CD4-positive, alpha-beta T cell treated with Interleukin-6 for 4 hours (primary cell): ENCODE measurements around the gene OR51E1.

Experiments used
- DNase-seq: peaks from one replicate; pipeline ENCODE4 v3.0.0-alpha.2; 2020; ENCODE audit warnings: mixed read lengths

The OR51E1 gene

GRCh38 chr11:4654635-4655369, 11.0 kb downstream of the OR51E1 start:
- no peak for DNase-seq

- DNase-seq: no peak
Measured at GRCh38 chr11:4658629-4659445, 15.1 kb downstream of the OR51E1 start.

DNA sequence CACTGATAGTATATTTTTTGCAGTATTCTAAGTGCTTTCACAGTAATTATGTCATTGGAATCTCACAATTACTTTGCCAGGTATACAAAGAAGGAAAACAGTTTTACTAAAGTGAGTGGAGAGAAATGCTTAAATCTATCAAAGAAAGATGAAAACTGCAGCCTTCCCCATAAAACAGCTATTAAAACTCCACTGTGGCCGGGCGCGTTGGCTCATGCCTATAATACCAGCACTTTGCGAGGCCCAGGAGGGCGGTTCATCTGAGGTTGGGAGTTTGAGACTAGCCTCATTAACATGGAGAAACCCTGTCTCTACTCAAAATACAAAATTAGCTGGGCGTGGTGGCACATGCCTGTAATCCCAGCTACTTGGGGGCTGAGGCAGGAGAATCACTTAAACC, 19.1 kb downstream of the OR51E1 start:
- no peak for DNase-seq

DNA sequence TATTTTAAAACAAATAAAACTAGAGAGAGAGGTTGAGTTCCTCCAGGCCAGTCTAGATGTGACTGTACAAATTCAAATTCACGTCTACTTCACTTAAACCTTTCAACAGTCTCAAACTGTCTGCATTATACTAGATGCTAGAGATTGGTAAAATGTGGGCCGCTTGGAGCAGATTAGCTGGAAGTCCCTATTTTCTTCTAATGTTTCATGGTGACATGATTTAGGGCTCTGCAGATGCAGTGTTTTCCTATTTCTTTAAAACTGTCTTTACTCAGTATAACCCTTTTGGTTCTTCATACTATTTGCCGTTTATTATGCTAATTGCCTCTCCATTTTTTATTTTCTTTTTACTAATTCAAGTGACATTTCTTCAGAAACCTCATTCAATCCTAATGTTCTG, 20.4 kb downstream of the OR51E1 start:
- DNase-seq: no peak

DNA sequence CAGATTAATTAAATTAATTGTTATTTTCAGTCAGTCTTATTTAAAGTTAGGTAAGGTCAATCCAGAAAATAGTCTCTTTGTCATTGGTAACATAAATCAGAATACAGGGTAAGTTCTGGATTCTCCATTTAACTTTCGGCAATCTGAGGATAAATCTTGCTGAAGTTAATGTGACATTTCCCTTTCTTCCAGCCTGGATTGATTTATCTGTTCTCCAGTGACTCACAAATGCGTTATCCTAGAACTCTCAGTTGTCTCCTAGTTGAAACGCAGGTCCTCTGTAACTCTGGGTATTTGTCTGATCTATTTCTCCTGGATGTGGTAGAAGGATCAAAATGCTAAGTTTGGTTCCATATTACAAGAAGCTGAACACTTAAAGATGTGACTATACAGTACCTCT, 21.0 kb downstream of the OR51E1 start:
- DNase-seq: no peak

GRCh38 chr11:4665424-4665823, 21.6 kb downstream of the OR51E1 start:
- no peak for DNase-seq

GRCh38 chr11:4671741-4672140, 28.0 kb downstream of the OR51E1 start:
- DNase-seq: no peak

GRCh38 chr11:4672470-4672869, 28.7 kb downstream of the OR51E1 start:
- no peak for DNase-seq

DNA sequence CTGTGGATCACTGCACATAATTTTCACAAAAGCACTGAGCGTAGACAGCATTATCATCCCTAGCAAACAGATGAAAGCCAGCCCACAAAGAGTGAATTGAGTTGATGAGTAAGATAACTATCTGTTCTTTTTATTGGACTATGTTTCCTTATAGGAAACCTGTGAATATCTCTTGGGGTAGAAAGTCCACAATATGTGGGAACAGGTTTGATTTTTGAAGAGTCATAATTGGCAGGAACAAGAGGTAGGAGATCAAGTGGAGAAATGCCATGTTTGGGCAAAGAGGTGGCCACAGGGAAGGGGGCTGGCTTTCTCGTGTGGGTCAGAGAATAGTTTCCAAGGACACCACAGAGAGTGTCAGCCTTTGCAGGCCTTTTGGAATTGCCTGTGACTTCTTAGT, 30.0 kb downstream of the OR51E1 start:
- no peak for DNase-seq

- no peak for DNase-seq
Measured at GRCh38 chr11:4677948-4678347, 34.2 kb downstream of the OR51E1 start.

DNA sequence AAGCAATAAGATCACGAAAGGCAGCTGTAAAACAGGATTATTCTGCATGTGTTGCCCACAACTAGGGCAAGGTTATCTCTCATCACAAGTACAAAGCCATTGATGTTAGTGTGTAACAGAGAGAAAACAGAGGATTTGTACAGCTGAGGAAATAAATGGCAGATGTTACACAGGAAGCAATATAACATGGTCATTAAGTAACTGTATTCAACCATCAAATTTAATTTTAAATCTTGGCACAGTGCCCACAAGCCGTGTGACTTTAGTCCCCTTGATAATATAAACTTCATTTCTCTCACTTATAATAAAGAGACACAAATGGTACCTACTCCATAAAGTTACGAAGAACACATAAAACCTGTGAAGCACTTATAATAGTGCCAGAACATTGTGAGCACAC, 36.6 kb downstream of the OR51E1 start:
- DNase-seq: no peak

DNA sequence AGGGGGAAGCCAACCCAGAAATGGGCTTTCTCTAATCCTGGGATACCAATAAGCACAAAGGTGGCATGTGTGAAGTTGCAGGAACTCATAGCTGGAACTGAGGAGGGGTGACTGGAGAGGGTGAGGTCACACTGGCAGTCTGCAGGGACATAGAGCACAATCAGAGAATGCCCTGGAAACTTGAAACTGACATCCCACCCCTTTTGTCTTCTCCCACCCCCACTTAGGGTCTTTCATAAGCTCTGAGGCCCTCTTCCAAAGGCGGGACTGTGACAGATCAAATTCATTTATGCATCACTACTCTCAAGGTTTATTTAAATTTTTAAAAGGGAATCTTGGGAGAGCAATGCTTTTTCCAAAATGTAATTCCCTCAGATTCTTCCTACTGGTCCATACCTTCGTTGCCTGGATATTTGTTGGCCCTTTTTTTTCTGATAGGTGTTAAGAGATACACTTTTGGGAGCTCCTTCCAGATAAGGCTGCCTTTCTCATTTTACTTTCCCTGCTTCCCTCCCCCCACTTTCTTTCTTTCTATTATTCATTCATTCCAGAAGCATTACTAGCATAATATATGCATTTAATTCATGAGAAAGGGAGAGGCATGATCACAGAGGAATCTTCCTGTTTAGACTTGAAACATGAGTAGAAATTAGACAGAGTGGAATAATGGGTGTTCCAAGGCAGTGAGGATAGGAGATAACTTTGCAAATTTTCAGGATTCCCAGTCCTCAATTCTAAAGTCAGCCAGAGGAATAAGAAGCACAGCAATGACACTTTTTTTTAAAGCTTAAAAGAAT, 39.0 kb downstream of the OR51E1 start:
- no peak for DNase-seq

- DNase-seq: no peak
Measured at GRCh38 chr11:4684631-4685285, 41.0 kb downstream of the OR51E1 start.

DNA sequence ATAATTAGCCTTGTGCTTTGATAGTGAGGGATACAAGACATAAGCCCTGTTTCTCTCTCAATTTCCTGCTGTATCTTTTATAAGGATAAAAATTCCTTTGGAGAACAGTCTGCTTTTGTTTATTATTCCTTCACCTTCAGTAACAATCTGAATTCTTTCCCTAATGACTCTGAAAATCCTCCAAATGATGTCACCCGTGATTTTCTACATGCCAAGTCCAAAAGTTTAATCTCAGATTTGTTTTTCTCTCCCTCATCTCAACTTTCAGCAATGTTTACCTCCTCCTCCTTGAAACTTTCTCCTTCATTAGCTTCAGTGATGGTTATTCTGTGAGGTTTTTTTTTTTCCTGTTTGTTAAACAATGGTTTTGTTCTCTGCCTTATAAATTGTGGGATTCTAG, 51.7 kb downstream of the OR51E1 start:
- DNase-seq: no peak

DNA sequence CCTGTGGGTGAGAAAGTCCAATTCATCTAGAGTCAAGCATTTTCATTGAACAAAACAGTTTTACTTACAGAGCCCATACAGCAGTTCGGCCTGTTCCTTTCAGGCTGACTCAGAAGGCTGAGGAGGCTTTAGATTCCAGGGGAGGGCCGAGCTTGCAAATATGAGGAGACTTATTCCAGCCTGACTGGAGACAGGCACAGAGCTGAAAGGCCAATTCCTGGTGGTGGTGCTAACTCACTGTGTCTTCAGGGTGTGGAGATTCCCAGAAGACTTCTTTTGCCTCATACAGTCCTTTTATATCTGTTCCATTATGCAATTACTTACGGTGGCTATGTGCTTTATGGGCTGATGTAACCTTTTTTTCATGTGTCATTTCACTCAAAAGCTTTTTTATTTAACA, 53.8 kb downstream of the OR51E1 start, which contains the start of gene OR51E2:
Gene OR51E2 (minus strand): TSS at position 269 of the 400 bp plus-strand sequence. CDS start 15,142 bp downstream, outside the sequence.
- no peak for DNase-seq

GRCh38 chr11:4699697-4700435, 56.1 kb downstream of the OR51E1 start:
- DNase-seq: no peak

DNA sequence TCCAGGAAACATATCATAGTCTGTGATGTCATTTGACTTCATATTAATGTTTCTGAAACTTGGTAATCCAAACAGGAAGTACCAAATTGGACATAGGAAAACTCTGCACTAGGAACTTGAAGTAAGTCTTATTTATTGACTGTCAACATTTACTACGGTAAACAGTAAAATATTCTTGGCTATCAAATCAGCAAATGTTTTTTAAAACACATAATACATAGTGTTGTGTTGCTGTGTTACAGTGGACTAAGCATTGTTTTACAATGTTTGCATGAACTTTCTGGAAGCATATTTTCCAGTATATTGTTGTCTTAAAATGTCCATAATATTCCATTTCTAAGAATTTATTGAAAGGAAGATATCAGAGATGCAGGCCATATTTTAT, 56.6 kb downstream of the OR51E1 start:
- no peak for DNase-seq

DNA sequence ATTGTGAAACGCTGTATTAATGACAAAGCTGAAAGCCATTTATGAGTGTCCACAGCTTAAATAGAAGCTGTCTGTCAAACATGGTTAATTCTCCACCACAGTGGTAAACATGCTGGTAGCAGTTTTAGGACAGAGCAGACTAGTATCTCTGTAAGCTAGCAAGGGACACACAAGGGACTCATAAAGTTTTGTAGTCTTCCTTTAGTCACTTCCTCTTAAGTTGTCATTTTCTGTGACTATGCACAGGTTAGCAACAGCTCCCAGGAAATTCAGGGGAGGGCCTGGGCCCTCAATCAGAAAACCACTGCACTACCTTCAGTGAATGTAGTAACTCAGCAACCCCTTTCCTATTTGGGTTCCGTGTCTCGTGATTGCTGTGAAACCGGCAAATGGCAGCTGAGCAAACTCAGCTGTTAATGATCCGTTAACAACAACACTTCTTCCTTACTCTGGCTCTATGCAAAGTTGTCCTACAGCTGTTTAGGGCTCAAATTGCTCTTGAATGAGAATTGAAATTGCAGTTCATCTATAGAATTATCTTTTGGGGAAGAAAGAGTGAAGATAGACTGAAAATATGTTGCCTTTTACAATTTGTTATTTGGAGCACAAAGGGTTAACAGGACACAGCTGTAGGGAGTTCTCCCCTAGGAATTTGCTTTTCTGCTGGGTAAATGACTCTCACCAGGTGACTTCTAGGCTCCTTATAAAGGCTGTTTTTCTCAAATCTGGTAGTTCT, 60.4 kb downstream of the OR51E1 start, which contains the start of gene MMP26:
Gene MMP26 (plus strand): TSS at position 731 of the 736 bp plus-strand sequence.
- no peak for DNase-seq

DNA sequence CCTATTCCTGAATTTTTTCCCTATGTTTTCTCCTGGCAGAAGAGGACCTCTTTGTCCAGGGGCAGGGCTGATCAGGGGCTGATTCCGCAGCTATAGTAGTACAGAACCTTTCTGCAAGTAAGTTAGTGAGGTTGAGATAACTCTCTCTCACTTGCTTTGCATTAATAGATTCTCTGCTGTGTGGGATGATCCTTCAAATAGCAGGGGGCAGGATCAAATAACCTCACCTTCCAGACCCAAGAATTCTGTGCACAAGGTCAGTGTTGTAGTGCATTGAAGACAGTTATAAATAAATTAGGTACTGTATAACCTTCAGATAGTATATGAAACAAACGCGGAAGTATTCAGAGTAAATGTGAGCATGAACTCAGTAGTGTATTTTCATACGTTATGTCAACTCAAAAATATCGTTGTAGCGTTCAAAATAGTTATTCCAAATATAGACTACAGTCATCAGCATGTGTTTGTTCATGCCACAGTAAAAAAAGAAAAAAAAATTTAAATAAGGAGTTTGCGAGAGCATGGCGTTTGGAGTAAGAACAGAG, 61.1 kb downstream of the OR51E1 start:
- no peak for DNase-seq
